Astrocyte (in vitro differentiated cells and primary cell): ENCODE results near the gene NIFK. TPM values are rescaled to one million over a fixed set of nuclear protein-coding genes. Genes with fewer than 3 reads are reported as not detected.
A peak's percentile ranks its signal among the peaks of the same experiment; 100 is the strongest.

Experiments used
- DNase-seq: peaks from one replicate; pipeline ENCODE4 v3.0.0-alpha.2; 2010; ENCODE audit warnings: low read depth
- FAIRE-seq: peaks from 2 replicates; lab custom pipeline; 2011; peaks lifted over from hg19 to GRCh38; lab: Jason Lieb, UNC
- H2AFZ ChIP-seq: 2 replicates; pipeline ENCODE4 v1.6.0; 2012; ENCODE audit warnings: low read depth, low read length, inconsistent platforms
- H3K27ac ChIP-seq: 2 replicates; pipeline ENCODE4 v1.5.1; 2011; ENCODE audit warnings: low read depth, low read length, inconsistent platforms
- H3K27me3 ChIP-seq: 2 replicates; pipeline ENCODE4 v1.6.0; 2011; ENCODE audit warnings: low read length, inconsistent platforms; ENCODE audit not compliant: insufficient read depth
- H3K36me3 ChIP-seq: 2 replicates; pipeline ENCODE4 v1.5.1; 2011; ENCODE audit warnings: low read length, inconsistent platforms; ENCODE audit not compliant: insufficient read depth
- H3K4me1 ChIP-seq: 2 replicates; pipeline ENCODE4 v1.5.1; 2011; ENCODE audit warnings: low read length, inconsistent platforms; ENCODE audit not compliant: insufficient read depth
- H3K4me2 ChIP-seq: 2 replicates; pipeline ENCODE4 v1.6.0; 2012; ENCODE audit warnings: low read length, inconsistent platforms
- H3K4me3 ChIP-seq: 2 replicates; pipeline ENCODE4 v1.5.1; 2011; ENCODE audit warnings: low read depth, mild to moderate bottlenecking, low read length, inconsistent platforms; ENCODE audit not compliant: insufficient read depth
- H3K79me2 ChIP-seq: 2 replicates; pipeline ENCODE4 v1.6.0; 2012; ENCODE audit warnings: mild to moderate bottlenecking, low read length, inconsistent platforms; ENCODE audit not compliant: insufficient read depth
- H3K9ac ChIP-seq: 2 replicates; pipeline ENCODE4 v1.6.0; 2012; ENCODE audit warnings: mild to moderate bottlenecking, low read length, inconsistent platforms
- H3K9me3 ChIP-seq: 2 replicates; pipeline ENCODE4 v1.5.1; 2012; ENCODE audit warnings: low read depth, mild to moderate bottlenecking, low read length, inconsistent platforms; ENCODE audit not compliant: insufficient read depth
- H4K20me1 ChIP-seq: 2 replicates; pipeline ENCODE4 v1.6.0; 2012; ENCODE audit warnings: low read length, inconsistent platforms; ENCODE audit not compliant: insufficient read depth
- H3K27ac Mint-ChIP-seq: one replicate; pipeline ENCODE4 v1.8.0; 2021; ENCODE audit warnings: mild to moderate bottlenecking, mixed read lengths; ENCODE audit not compliant: unreplicated experiment
- H3K27me3 Mint-ChIP-seq: one replicate; pipeline ENCODE4 v1.8.0; 2021; ENCODE audit warnings: low read depth, mixed read lengths; ENCODE audit not compliant: unreplicated experiment
- H3K36me3 Mint-ChIP-seq: one replicate; pipeline ENCODE4 v1.8.0; 2021; ENCODE audit warnings: low read depth, mixed read lengths; ENCODE audit not compliant: unreplicated experiment
- H3K4me1 Mint-ChIP-seq: one replicate; pipeline ENCODE4 v1.8.0; 2021; ENCODE audit warnings: low read depth, mixed read lengths; ENCODE audit not compliant: unreplicated experiment
- H3K4me3 Mint-ChIP-seq: one replicate; pipeline ENCODE4 v1.8.0; 2021; ENCODE audit warnings: mild to moderate bottlenecking, moderate library complexity, mixed read lengths; ENCODE audit not compliant: unreplicated experiment
- H3K9me3 Mint-ChIP-seq: one replicate; pipeline ENCODE4 v1.8.0; 2021; ENCODE audit warnings: mild to moderate bottlenecking, mixed read lengths; ENCODE audit not compliant: unreplicated experiment
- EZH2 ChIP-seq: IDR thresholded peaks from 2 replicates; pipeline ENCODE4 v1.6.1; 2012; ENCODE audit warnings: mild to moderate bottlenecking, low read length, inconsistent platforms; ENCODE audit not compliant: insufficient read depth
- total RNA-seq: library from RNA; stranded (reverse); gene quantifications from 2 replicates; pipeline ENCODE4 v1.2.1, GENCODE V29; 2021
- TF ChIP-seq, protein P1 (sequence below): IDR thresholded peaks from 2 replicates; pipeline ENCODE4 v1.5.1; 2011; ENCODE audit warnings: low read depth, mild to moderate bottlenecking, inconsistent platforms, low read length, moderate library complexity; ENCODE audit not compliant: insufficient read depth

The NIFK gene
- total RNA-seq, 1 donor from 2014 or later = 75.0 TPM

- H3K27ac Mint-ChIP-seq = no peak overlapping the region
Observed at GRCh38 chr2:121776885-121777698, 40.4 kb upstream of the NIFK start.

DNA sequence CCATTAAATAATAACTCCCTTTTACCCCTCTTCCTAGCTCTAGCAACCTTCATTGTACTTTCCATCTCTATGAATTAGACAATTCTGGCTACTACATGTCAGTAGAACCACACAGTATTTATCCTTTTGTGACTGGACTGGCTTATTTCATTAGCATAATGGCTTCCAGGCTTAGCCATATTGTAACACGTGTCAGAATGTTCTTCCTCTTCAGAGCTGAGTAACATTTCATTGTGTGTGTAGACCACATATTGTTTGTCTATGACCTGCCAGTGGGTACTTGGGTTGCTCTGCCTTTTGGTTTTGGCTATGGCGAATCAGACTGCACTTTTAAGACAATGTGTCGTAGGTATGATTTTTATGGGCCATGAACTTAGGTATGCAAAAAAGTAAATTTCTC is 39.7 kb upstream of the NIFK start:
- FAIRE-seq (no peak), DNase-seq (no peak)
- Histone ChIP-seq H3K4me2 (no peak overlapping the region), H2AFZ (peak overlapping the region; percentile 20), H3K27me3 (no peaks in the 10 kb centered on the region), H3K4me3 (no peak overlapping the region), H3K9me3 (no peaks in the 10 kb centered on the region), H3K79me2 (no peaks in the 10 kb centered on the region), H3K27ac (no peak overlapping the region), H4K20me1 (no peaks in the 10 kb centered on the region), H3K9ac (no peak overlapping the region), H3K4me1 (peaks cover 21% of the 10 kb centered on the region), H3K36me3 (no peaks in the 10 kb centered on the region)
- TF ChIP-seq, protein P1, sequence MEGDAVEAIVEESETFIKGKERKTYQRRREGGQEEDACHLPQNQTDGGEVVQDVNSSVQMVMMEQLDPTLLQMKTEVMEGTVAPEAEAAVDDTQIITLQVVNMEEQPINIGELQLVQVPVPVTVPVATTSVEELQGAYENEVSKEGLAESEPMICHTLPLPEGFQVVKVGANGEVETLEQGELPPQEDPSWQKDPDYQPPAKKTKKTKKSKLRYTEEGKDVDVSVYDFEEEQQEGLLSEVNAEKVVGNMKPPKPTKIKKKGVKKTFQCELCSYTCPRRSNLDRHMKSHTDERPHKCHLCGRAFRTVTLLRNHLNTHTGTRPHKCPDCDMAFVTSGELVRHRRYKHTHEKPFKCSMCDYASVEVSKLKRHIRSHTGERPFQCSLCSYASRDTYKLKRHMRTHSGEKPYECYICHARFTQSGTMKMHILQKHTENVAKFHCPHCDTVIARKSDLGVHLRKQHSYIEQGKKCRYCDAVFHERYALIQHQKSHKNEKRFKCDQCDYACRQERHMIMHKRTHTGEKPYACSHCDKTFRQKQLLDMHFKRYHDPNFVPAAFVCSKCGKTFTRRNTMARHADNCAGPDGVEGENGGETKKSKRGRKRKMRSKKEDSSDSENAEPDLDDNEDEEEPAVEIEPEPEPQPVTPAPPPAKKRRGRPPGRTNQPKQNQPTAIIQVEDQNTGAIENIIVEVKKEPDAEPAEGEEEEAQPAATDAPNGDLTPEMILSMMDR = no peak
- TF ChIP-seq EZH2 = no peak
- no peak overlapping the region for H3K4me3 Mint-ChIP-seq
- no peaks in the 10 kb centered on the region for H3K9me3 Mint-ChIP-seq
- H3K4me1 Mint-ChIP-seq = peaks cover 20% of the 10 kb centered on the region
- no peaks in the 10 kb centered on the region for H3K36me3 Mint-ChIP-seq
- no peaks in the 10 kb centered on the region for H3K27me3 Mint-ChIP-seq
- H3K27ac Mint-ChIP-seq = no peak overlapping the region

More at GRCh38 chr2:121776885-121777698, 40.4 kb upstream of the NIFK start:
- Mint-ChIP-seq H3K4me1 (peaks cover 20% of the 10 kb centered on the region), H3K4me3 (no peak overlapping the region), H3K27me3 (no peaks in the 10 kb centered on the region), H3K36me3 (no peaks in the 10 kb centered on the region), H3K9me3 (no peaks in the 10 kb centered on the region)
- peaks cover 21% of the 10 kb centered on the region for H3K4me1 ChIP-seq
- no peaks in the 10 kb centered on the region for H3K79me2 ChIP-seq
- H3K4me2 ChIP-seq = peak overlapping the region; percentile 64
- H3K9ac ChIP-seq = no peak overlapping the region
- H4K20me1 ChIP-seq = no peaks in the 10 kb centered on the region
- H3K27me3 ChIP-seq = peaks cover 1% of the 10 kb centered on the region
- H3K36me3 ChIP-seq = no peaks in the 10 kb centered on the region
- DNase-seq = peak; percentile 42
- no peak overlapping the region for H3K4me3 ChIP-seq
- H2AFZ ChIP-seq = no peak overlapping the region
- TF ChIP-seq EZH2 = no peak
- TF ChIP-seq, protein P1 = no peak
- FAIRE-seq = no peak
- H3K9me3 ChIP-seq = no peaks in the 10 kb centered on the region
- peak overlapping the region; percentile 52 for H3K27ac ChIP-seq

DNA sequence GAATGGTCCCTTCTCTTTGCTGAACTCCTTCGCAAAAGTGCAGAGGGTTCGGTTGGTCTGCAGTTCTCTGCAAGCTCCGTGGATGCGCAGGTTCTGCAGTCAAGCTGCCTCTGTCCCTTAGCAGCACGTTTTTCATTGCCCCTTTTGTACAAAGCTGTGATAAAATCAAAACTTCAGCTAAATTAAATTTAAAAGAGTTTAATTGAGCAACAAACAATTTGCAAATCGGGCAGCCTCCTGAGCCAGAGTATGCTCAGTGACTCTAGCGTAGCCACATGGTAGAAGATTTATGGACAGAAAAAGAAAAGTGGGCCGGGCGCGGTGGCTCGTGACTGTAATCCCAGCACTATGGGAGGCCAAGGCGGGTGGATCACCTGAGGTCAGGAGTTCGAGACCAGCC is 37.6 kb upstream of the NIFK start:
- Histone ChIP-seq H3K4me2 (no peak overlapping the region), H3K36me3 (no peaks in the 10 kb centered on the region), H2AFZ (no peak overlapping the region), H4K20me1 (no peaks in the 10 kb centered on the region), H3K4me3 (no peak overlapping the region), H3K27ac (no peak overlapping the region), H3K9ac (no peak overlapping the region), H3K79me2 (no peaks in the 10 kb centered on the region), H3K27me3 (no peaks in the 10 kb centered on the region), H3K9me3 (no peaks in the 10 kb centered on the region), H3K4me1 (peaks cover 21% of the 10 kb centered on the region)
- no peaks in the 10 kb centered on the region for H3K36me3 Mint-ChIP-seq
- FAIRE-seq (no peak), DNase-seq (no peak)
- H3K4me1 Mint-ChIP-seq = peaks cover 18% of the 10 kb centered on the region
- no peak overlapping the region for H3K4me3 Mint-ChIP-seq
- H3K27me3 Mint-ChIP-seq = no peaks in the 10 kb centered on the region
- H3K9me3 Mint-ChIP-seq = no peaks in the 10 kb centered on the region
- no peak for TF ChIP-seq EZH2
- TF ChIP-seq, protein P1 = no peak
- no peak overlapping the region for H3K27ac Mint-ChIP-seq
